ENCODE results near the gene SFMBT2. TPM values are rescaled to one million over a fixed set of nuclear protein-coding genes. Genes with fewer than 3 reads are reported as not detected.

The SFMBT2 gene
- total RNA-seq (ENCODE audit: low replicate concordance), result 5.4 and 7.2 TPM in 2 replicates
- long read RNA-seq, partial matches to known transcripts, result 1 of 2 reads
- long read RNA-seq, other reads (novel, unspliced or antisense), result 1 of 2 reads

DNA sequence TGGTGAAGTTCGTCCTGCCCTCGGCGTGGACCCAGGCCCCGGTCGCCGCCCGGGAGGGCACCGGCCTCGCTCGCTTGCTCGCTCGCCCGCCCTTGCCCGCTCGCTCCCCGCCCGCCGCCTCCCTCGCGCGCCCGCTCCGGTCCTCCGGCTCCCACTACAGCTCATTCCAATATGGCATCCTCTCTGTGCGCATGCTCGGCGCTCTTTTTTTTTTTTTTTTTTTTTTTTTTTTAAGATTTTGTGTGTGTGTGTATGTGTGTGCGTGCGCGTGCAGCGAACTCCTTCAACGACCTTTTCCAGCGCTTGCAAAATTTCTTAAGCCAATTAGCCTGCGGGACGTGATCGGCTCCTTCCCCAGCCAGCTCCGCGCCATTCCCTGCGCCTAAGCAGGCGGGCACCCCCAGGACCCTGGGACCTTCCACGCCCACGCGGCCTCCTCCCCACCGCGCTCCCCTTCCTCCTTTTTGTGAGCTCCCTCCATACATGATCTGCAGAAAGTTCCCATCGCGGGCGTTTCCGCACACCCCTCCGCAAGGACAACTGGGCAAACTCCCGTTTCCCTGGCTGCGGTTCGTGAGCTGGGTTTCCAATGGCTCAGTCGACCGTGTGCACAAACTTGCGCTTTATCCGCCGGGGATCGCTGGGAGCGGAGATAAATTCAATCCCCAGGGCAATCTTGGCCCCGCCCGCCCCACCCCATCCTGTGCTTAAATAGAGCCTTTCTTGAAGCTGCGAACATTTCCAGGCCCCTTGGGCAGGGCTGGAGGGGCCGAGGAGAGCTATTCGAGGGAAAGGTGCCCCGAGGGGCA is at the start of gene SFMBT2:
TSS of gene SFMBT2 (minus strand) at position 173 of the 809 bp plus-strand sequence. CDS start 29,136 bp downstream, outside the sequence.
- H3K27ac Mint-ChIP-seq, result peak within 1 kb of the TSS; percentile 70
- H3K27me3 Mint-ChIP-seq, result peaks cover 92% of the 10 kb centered on the region
- peaks cover 15% of the 10 kb centered on the region for H3K4me1 Mint-ChIP-seq (ENCODE audit: unreplicated experiment)

DNA sequence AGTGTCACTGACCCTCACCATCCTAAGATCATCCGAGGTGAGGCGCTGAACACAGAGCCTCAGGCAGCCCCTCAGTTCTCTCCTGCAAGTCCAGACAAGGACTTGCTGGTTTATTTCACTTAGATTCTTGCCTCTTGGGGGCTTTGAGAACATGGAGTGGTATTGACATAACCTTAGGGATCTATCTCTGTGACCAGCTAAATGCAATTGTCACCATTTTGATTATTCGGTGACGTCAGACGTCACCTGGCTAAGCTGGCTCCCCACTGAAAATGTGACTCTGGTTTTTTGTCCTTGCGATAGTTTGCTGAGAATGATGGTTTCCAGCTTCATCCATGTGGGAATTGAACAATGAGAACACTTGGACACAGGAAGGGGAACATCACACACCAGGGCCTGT is 49.2 kb upstream of the SFMBT2 start:
- Mint-ChIP-seq H3K27ac (no peak overlapping the region), H3K4me1 (ENCODE audit: unreplicated experiment) (no peaks in the 10 kb centered on the region), H3K36me3 (no peaks in the 10 kb centered on the region), H3K27me3 (peaks cover 36% of the 10 kb centered on the region), H3K4me3 (no peak overlapping the region), H3K9me3 (peaks cover 5% of the 10 kb centered on the region)
- TF ChIP-seq, protein P1, sequence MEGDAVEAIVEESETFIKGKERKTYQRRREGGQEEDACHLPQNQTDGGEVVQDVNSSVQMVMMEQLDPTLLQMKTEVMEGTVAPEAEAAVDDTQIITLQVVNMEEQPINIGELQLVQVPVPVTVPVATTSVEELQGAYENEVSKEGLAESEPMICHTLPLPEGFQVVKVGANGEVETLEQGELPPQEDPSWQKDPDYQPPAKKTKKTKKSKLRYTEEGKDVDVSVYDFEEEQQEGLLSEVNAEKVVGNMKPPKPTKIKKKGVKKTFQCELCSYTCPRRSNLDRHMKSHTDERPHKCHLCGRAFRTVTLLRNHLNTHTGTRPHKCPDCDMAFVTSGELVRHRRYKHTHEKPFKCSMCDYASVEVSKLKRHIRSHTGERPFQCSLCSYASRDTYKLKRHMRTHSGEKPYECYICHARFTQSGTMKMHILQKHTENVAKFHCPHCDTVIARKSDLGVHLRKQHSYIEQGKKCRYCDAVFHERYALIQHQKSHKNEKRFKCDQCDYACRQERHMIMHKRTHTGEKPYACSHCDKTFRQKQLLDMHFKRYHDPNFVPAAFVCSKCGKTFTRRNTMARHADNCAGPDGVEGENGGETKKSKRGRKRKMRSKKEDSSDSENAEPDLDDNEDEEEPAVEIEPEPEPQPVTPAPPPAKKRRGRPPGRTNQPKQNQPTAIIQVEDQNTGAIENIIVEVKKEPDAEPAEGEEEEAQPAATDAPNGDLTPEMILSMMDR (conservative IDR thresholded peaks at IDR 0.05), result no peak
- DNase-seq (ENCODE audit: extremely low spot score, unreplicated experiment), result no peak

More for the DNA sequence above, at the start of gene SFMBT2:
- DNase-seq (ENCODE audit: extremely low spot score, unreplicated experiment), result no peak
- Mint-ChIP-seq H3K36me3 (no peaks in the 10 kb centered on the region), H3K9me3 (no peaks in the 10 kb centered on the region), H3K4me3 (peak within 1 kb of the TSS; percentile 93)
- TF ChIP-seq, protein P1 (conservative IDR thresholded peaks at IDR 0.05), result peak; percentile 44

DNA sequence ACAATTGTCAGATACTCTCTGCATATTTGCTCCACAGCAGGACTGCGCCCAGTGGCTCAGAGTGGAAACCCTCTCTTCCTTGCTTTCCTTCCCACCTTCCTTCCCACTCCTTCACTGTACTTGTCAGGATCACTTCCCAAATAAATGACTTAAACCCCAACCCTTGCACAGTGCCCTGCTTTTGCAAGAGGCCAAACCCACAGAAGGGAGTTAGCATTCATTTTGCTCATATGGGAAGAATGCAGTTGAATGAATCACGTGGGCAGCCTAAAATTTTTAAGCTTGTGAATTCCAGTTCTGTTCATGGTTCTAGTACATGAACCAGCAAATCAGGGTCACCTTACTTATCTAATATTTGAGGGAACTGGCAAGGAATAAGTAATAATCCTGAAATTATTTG is 47.7 kb upstream of the SFMBT2 start:
- H3K4me1 Mint-ChIP-seq (ENCODE audit: unreplicated experiment), result no peaks in the 10 kb centered on the region
- no peak for DNase-seq (ENCODE audit: extremely low spot score, unreplicated experiment)
- H3K27ac Mint-ChIP-seq, result no peak overlapping the region
- TF ChIP-seq, protein P1 (conservative IDR thresholded peaks at IDR 0.05), result no peak
- no peaks in the 10 kb centered on the region for H3K36me3 Mint-ChIP-seq
- H3K4me3 Mint-ChIP-seq, result no peak overlapping the region
- no peaks in the 10 kb centered on the region for H3K9me3 Mint-ChIP-seq
- H3K27me3 Mint-ChIP-seq, result peaks cover 33% of the 10 kb centered on the region

DNA sequence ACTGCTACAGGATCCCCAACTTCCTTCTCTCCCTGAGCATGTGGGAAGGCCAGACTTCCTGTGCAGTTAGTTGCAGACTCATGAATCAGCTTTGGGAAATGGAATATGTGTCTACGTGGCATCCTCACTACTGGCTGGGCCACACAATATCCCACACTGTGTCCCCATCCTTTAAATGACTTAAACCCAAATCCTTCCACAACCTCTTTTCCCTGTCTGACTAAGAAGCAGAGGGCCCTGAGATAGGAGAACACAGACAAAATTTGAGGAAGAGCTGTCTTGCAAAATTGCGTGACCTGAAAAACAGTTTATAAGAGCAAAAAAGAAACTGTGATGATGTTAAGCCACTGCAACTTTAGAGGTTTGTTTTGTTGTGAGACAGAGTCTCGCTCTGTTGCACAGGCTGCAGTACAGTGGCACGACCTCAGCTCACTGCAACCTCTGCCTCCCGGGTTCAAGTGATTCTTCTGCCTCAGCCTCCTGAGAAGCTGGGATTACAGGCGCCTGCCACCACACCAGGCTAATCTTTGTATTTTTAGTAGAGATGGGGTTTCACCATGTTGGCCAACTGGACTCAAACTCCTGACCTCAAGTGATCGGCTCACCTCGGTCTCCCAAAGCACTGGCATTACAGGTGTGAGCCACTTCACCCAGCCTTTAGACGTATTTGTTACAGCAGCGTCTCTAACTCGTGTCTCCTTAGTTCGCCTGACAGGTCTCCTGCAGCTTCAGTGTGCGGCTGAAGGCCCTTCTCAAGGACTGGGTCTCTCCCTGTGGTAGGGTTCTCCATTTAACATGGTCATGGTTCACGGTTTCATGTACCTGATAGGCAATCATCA is 46.9 kb upstream of the SFMBT2 start:
- Mint-ChIP-seq H3K27ac (no peak overlapping the region), H3K9me3 (no peaks in the 10 kb centered on the region), H3K27me3 (peaks cover 31% of the 10 kb centered on the region), H3K4me1 (ENCODE audit: unreplicated experiment) (no peaks in the 10 kb centered on the region), H3K4me3 (no peak overlapping the region), H3K36me3 (no peaks in the 10 kb centered on the region)
- DNase-seq (ENCODE audit: extremely low spot score, unreplicated experiment), result no peak
- TF ChIP-seq, protein P1 (conservative IDR thresholded peaks at IDR 0.05), result no peak

DNA sequence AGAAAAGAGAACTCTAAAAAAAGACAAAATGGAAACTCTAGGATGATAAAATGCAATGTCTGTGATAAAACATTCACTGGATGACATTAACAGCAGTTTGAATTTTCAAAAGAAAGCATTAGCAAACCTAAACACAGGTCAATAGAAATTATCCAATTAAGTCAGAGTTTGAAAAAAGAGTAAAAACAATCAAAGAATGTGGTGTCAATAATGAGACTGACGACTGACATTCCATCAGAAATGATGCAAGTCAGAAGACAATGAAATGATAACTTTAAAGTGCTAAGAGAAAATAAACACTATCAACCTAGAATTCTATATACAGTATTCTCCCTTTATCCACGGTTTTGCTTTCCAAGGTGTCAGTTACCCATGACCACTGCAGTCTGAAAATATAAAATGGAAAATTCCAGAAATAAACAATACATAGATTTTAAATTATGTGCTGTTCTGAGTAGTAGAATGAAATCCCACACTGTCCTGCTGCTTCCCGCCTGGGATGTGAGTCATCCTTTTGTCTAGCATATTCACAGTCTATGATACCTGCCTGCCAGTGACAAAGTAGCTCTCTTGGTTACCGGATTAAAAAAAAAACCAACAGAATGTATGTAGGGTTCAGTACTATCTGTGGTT is 38.3 kb upstream of the SFMBT2 start:
- H3K36me3 Mint-ChIP-seq, result no peaks in the 10 kb centered on the region
- TF ChIP-seq, protein P1 (conservative IDR thresholded peaks at IDR 0.05), result no peak
- H3K27ac Mint-ChIP-seq, result no peak overlapping the region
- no peak for DNase-seq (ENCODE audit: extremely low spot score, unreplicated experiment)
- peaks cover 14% of the 10 kb centered on the region for H3K4me1 Mint-ChIP-seq (ENCODE audit: unreplicated experiment)
- H3K27me3 Mint-ChIP-seq, result peaks cover 20% of the 10 kb centered on the region
- H3K9me3 Mint-ChIP-seq, result peaks cover 14% of the 10 kb centered on the region
- no peak overlapping the region for H3K4me3 Mint-ChIP-seq
